ENCODE results near the gene PLCH2. TPM values are rescaled to one million over a fixed set of nuclear protein-coding genes. Genes with fewer than 3 reads are reported as not detected.

The PLCH2 gene
- total and polyA plus RNA-seq, 2 donors (not counting 3 experiments of a cell fraction or from before 2014, with no cell fraction given) = 0.19 to 0.31 TPM

GRCh38 chr1:2538872-2539271, 62.8 kb downstream of the PLCH2 start:
- ChIA-PET POLR2A (no interaction called here), CTCF (no interaction called here)
- Histone ChIP-seq H4K20me1 (replicated peaks; ENCODE audit: control insufficient read depth, extremely low read depth, insufficient read depth, low read length) (no peaks in the 10 kb centered on the region), H3K9me1 (replicated peaks; ENCODE audit: control insufficient read depth, extremely low read depth, insufficient read depth, low read length) (no peaks in the 10 kb centered on the region), H3K79me2 (ENCODE audit: control insufficient read depth, insufficient read depth, low read length) (no peaks in the 10 kb centered on the region), H3K36me3 (ENCODE audit: control insufficient read depth in 2 of 2, extremely low read depth in 1 of 2, insufficient read depth in 2 of 2, low read length in 2 of 2) (no peaks in the 10 kb centered on the region), H3K4me2 (ENCODE audit: insufficient read depth, low read length) (no peak overlapping the region), H3K4me3 (replicated peaks in 1 of 3; ENCODE audit: insufficient read depth in 1 of 3, low read depth in 1 of 3, low read length in 3 of 3) (no peak overlapping the region), H3K9ac (replicated peaks; ENCODE audit: extremely low read depth, insufficient read depth, low read length) (no peak overlapping the region), H3K27ac (ENCODE audit: insufficient read depth, low read depth, low read length) (no peak overlapping the region), H3K9me3 (replicated peaks; ENCODE audit: control insufficient read depth, insufficient read depth, low read length) (no peaks in the 10 kb centered on the region), H2AFZ (ENCODE audit: low read depth, low read length) (no peak overlapping the region), H3K4me1 (ENCODE audit: control insufficient read depth, extremely low read depth, insufficient read depth, low read length) (no peaks in the 10 kb centered on the region), H3K27me3 (ENCODE audit: control insufficient read depth in 2 of 2, insufficient read depth in 2 of 2, low read length in 2 of 2) (peaks cover 0 to 1% of the 10 kb centered on the region in 2 experiments)
- TF ChIP-seq POLR2AphosphoS5 (IDR thresholded peaks at IDR 0.05; ENCODE audit: insufficient read depth, low read depth, low read length) (no peak), EZH2 (IDR thresholded peaks at IDR 0.05; ENCODE audit: borderline replicate concordance, low read depth, low read length, severe bottlenecking) (no peak), GATA2 (IDR thresholded peaks at IDR 0.05; ENCODE audit: insufficient read depth, insufficient read length, low read depth, low read length) (no peak), FOS (IDR thresholded peaks at IDR 0.05; ENCODE audit: borderline replicate concordance, insufficient read depth, low read length) (no peak), JUN (IDR thresholded peaks at IDR 0.05; ENCODE audit: borderline replicate concordance, insufficient read depth, insufficient read length, low read depth) (no peak), CTCF (IDR thresholded peaks at IDR 0.05; ENCODE audit: extremely low read depth in 1 of 2, insufficient read depth in 1 of 2, low read depth in 1 of 2, low read length in 2 of 2) (no peak), MYC (IDR thresholded peaks at IDR 0.05; ENCODE audit: low read depth, low read length) (no peak), POLR2A (IDR thresholded peaks at IDR 0.05; ENCODE audit: low read depth, low read length) (no peak)
- TF ChIP-seq, protein P1, sequence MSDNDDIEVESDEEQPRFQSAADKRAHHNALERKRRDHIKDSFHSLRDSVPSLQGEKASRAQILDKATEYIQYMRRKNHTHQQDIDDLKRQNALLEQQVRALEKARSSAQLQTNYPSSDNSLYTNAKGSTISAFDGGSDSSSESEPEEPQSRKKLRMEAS (IDR thresholded peaks at IDR 0.05; ENCODE audit: insufficient read depth, insufficient read length) = no peak
- dilution Hi-C loops (cut with MboI; ENCODE audit: extremely low pct_ligation_motif_present, low sequenced_read_pairs) (no loop called here), intact Hi-C loops (cut with micrococcal nuclease) (no loop called here)
- BruUV-seq (replicated peaks) = no TSS peak
- FAIRE-seq = no peak
- no peak for DNase-seq (ENCODE audit: low read depth, low spot score)

Measured in endothelial cell of umbilical vein (primary cell).